ENCODE measurements around the gene GNPTG. TPM values are rescaled to one million over a fixed set of nuclear protein-coding genes. Genes with fewer than 3 reads are reported as not detected.
A peak's percentile ranks its signal among the peaks of the same experiment; 100 is the strongest.

GNPTG gene
- total RNA-seq, 1 experiment from 2014 or later, result 40.6 TPM

GRCh38 chr16:1375298-1375640 is 23.5 kb downstream of the GNPTG start:
- Histone ChIP-seq H3K9me3 (ENCODE audit: insufficient read depth, low read depth) (no peaks in the 10 kb centered on the region), H4K20me1 (ENCODE audit: insufficient read depth) (peaks cover 16% of the 10 kb centered on the region; the same call in 1 of the 2 replicates), H3K4me1 (replicated peaks; ENCODE audit: insufficient read depth) (peaks cover 20% of the 10 kb centered on the region), H2AFZ (no peak overlapping the region), H3K9me2 (ENCODE audit: insufficient read depth) (no peaks in the 10 kb centered on the region), H3K4me3 (no peak overlapping the region), H3K4me2 (no peak overlapping the region), H3K79me2 (ENCODE audit: low read depth) (peaks cover 45% of the 10 kb centered on the region), H3K36me3 (ENCODE audit: low read depth) (no peaks in the 10 kb centered on the region), H3K27ac (no peak overlapping the region), H3F3A (ENCODE audit: insufficient read depth, low read depth) (peaks cover 4% of the 10 kb centered on the region), H3K27me3 (ENCODE audit: insufficient read depth, low read depth) (no peaks in the 10 kb centered on the region)
- ChIA-PET CTCF (no interaction called here), POLR2A (ENCODE audit: unreplicated experiment) (no interaction called here)
- intact Hi-C loops (cut with micrococcal nuclease; ENCODE audit: unreplicated experiment), result no loop called here
- no peak for DNase-seq
- no TSS peak for BruUV-seq (replicated peaks)
- TF ChIP-seq CTCF (conservative IDR thresholded peaks at IDR 0.05), result no peak
- TF ChIP-seq EZH2 (IDR thresholded peaks at IDR 0.05; ENCODE audit: low read depth), result no peak

- Histone ChIP-seq H3K4me1 (replicated peaks; ENCODE audit: insufficient read depth) (peaks cover 21% of the 10 kb centered on the region), H3K27me3 (ENCODE audit: insufficient read depth, low read depth) (no peaks in the 10 kb centered on the region), H2AFZ (no peak overlapping the region), H3K36me3 (ENCODE audit: low read depth) (no peaks in the 10 kb centered on the region), H3K9me3 (ENCODE audit: insufficient read depth, low read depth) (no peaks in the 10 kb centered on the region), H3K9me2 (ENCODE audit: insufficient read depth) (no peaks in the 10 kb centered on the region), H3K4me2 (no peak overlapping the region), H3K27ac (no peak overlapping the region), H3F3A (ENCODE audit: insufficient read depth, low read depth) (peaks cover 7% of the 10 kb centered on the region), H3K4me3 (no peak overlapping the region), H3K79me2 (ENCODE audit: low read depth) (peaks cover 45% of the 10 kb centered on the region), H4K20me1 (ENCODE audit: insufficient read depth) (peaks cover 16% of the 10 kb centered on the region; the same call in 1 of the 2 replicates)
- BruUV-seq (replicated peaks), result no TSS peak
- TF ChIP-seq CTCF (conservative IDR thresholded peaks at IDR 0.05) (no peak), EZH2 (IDR thresholded peaks at IDR 0.05; ENCODE audit: low read depth) (no peak)
- CTCF ChIA-PET, result no interaction called here
- intact Hi-C loops (cut with micrococcal nuclease; ENCODE audit: unreplicated experiment), result no loop called here
- DNase-seq, result no peak
- POLR2A ChIA-PET (ENCODE audit: unreplicated experiment), result no interaction called here
Observed at GRCh38 chr16:1375741-1376410, 24.1 kb downstream of the GNPTG start.

GRCh38 chr16:1377406-1378010 is 25.8 kb downstream of the GNPTG start:
- no peaks in the 10 kb centered on the region for H3K36me3 ChIP-seq (ENCODE audit: low read depth)
- CTCF ChIA-PET, result no interaction called here
- no peak overlapping the region for H2AFZ ChIP-seq
- DNase-seq, result peak in 1 of 2 experiments; percentile 35
- H3K9me2 ChIP-seq (ENCODE audit: insufficient read depth), result no peaks in the 10 kb centered on the region
- POLR2A ChIA-PET (ENCODE audit: unreplicated experiment), result no interaction called here
- H3K27ac ChIP-seq, result no peak overlapping the region; the same call in 1 of the 2 replicates
- BruUV-seq (replicated peaks), result no TSS peak
- intact Hi-C loops (cut with micrococcal nuclease; ENCODE audit: unreplicated experiment), result no loop called here
- H3K4me1 ChIP-seq (replicated peaks; ENCODE audit: insufficient read depth), result peaks cover 21% of the 10 kb centered on the region
- H3K27me3 ChIP-seq (ENCODE audit: insufficient read depth, low read depth), result no peaks in the 10 kb centered on the region
- TF ChIP-seq CTCF (conservative IDR thresholded peaks at IDR 0.05) (no peak), EZH2 (IDR thresholded peaks at IDR 0.05; ENCODE audit: low read depth) (no peak)
- H3K4me3 ChIP-seq, result peak overlapping the region; percentile 80
- peak overlapping the region; percentile 99 for H3K4me2 ChIP-seq
- peaks cover 17% of the 10 kb centered on the region for H3F3A ChIP-seq (ENCODE audit: insufficient read depth, low read depth)
- H3K79me2 ChIP-seq (ENCODE audit: low read depth), result peaks cover 45% of the 10 kb centered on the region
- H4K20me1 ChIP-seq (ENCODE audit: insufficient read depth), result peaks cover 16% of the 10 kb centered on the region; the same call in 1 of the 2 replicates
- no peaks in the 10 kb centered on the region for H3K9me3 ChIP-seq (ENCODE audit: insufficient read depth, low read depth)
